C1 segment of cervical spinal cord (tissue), 14 donors: ENCODE results near the gene IRGQ.
A peak's percentile ranks its signal among the peaks of the same experiment; 100 is the strongest.

Experiments used
- DNase-seq, 14 donors: peaks; one replicate each; lab custom pipeline; 2025; lab: John Stamatoyannopoulos, UW

IRGQ gene

GRCh38 chr19:43625918-43626579 is 30.1 kb upstream of the IRGQ start:
- DNase-seq, result peak in 2 of 14 donors; percentile 24 to 59

- no peak for DNase-seq
Observed at GRCh38 chr19:43624933-43625332, 29.0 kb upstream of the IRGQ start.

DNA sequence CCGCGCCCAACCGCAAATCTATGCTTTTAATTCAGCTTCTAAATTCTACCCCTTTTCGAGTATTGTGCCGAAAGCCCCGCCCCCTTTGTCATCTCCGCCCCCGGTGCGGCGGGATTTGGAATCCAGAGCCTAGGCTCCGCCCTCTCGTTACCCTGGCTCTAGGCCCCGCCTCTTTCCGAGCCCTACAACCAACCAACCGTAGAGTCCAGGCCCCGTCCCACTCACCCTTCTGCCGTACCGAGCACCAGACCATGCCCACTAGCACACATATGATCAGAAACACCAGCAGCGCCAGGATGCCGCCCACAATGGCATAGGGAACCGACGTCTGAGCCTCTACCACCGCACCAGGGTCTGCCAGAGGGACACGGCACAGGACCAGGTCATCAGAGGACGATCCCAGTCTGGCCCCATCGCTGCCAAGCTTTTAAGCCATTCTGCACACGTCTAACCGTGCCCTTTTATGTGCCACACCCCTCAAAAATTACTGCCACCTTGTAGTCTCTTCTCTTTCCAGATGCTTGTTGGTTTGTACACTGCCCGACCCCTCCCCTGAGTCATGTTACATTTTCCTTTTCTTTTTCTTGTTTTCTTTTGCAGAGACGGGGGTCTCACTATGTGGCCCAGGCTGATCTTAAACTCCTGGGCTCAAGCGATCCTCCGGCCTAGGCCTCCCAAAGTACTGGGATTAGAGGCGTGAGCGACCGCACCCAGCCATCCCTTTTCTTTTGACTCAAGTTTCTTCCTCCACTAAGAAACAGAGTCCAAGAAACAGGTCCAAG is 28.1 kb upstream of the IRGQ start:
- no peak for DNase-seq

DNA sequence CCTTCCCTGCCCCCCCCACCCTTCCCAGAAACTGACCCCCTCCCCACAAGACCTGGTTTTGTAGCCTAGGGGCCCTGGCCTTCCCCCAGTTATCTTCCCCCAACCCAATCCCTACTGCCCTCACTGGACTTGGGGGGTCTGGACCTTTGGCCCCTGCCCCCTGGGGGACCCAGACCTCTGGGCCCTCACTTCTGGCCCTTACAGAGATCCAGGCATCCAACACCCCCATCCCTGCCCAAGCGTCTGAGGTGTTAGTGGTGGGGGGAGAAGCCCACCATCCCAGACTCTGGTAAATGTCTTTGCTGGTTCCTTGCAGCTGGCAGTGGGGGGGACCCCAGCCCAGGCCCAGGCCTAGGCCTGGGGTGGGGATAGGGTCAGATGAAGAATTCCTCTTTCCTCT is 27.0 kb upstream of the IRGQ start:
- no peak for DNase-seq

- DNase-seq, result no peak
Observed at GRCh38 chr19:43622070-43622469, 26.1 kb upstream of the IRGQ start.

- no peak for DNase-seq
Observed at GRCh38 chr19:43620061-43621001, 24.4 kb upstream of the IRGQ start.

- peak; percentile 62 to 96 (median 90) for DNase-seq
Observed at GRCh38 chr19:43619262-43620060, 23.5 kb upstream of the IRGQ start, which contains the start of gene ZNF428. TSS of gene ZNF428 (minus strand) at chr19:43619629. CDS start at chr19:43614304, 5,325 bp downstream.

DNA sequence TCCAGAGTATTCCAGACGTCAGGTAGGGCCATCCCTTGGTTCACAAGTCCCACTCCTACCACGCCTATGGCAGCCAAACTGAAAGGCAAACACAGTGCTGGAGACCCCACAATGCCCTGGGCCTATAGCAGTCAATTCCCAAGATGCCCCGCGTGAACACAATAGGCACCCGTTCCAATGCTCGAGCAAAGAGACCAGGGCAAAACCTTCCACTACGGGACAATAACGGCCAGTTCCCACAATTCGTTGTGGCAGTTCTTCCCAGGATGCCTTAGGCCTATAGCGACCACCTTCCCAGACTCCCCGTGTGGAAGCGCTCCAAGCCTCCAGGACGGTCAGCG is 23.0 kb upstream of the IRGQ start:
- peak in 4 of 14 donors; percentile 41 to 83 (median 64) for DNase-seq

GRCh38 chr19:43616954-43617353 is 21.0 kb upstream of the IRGQ start:
- no peak for DNase-seq

GRCh38 chr19:43616306-43616705 is 20.4 kb upstream of the IRGQ start:
- DNase-seq, result no peak

DNA sequence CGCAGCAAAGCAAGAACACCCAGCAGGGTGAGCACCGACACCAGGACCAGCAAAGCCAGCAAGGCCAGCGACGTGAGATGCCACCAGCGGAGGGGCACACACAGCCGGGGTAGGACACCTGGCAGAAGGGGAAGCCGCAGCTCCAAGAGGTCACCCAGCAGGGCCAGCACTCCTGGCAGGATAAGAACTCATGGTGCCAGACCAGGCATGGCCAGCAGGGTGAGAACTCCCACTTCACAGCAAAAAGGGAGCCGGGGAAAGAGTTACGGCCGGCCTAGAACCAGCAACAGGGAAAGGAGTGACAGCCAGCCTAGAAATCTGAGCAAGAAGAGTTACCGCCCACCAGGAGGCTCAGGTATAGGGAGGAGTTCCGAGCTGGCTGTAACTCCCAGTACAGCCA is 16.4 kb upstream of the IRGQ start:
- DNase-seq, result no peak

- no peak for DNase-seq
Observed at GRCh38 chr19:43611788-43612187, 15.9 kb upstream of the IRGQ start, which contains the start of gene SRRM5. TSS of gene SRRM5 (plus strand) at chr19:43612088. CDS start at chr19:43612122, 34 bp downstream.

- DNase-seq, result no peak
Observed at GRCh38 chr19:43610493-43610892, 14.6 kb upstream of the IRGQ start.

DNA sequence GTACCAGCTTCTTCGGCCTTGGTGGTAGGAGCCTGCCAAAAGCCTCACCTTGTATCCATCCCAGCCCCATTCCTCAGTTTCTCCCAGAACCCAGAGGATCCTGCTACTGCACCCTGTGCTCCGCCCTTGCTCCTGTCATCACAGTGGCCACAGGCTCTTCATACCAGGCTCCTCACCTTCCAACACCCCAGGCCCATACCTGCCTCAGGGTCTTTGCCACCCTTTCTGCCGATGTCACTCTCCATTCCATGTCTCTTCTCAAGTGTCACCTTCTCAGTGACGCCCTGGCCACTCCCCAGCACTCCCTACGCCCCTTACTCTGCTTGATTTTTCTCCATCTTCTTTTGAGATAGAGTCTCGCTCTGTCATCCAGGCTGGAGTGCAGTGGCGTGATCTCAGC is 13.9 kb upstream of the IRGQ start:
- no peak for DNase-seq

DNA sequence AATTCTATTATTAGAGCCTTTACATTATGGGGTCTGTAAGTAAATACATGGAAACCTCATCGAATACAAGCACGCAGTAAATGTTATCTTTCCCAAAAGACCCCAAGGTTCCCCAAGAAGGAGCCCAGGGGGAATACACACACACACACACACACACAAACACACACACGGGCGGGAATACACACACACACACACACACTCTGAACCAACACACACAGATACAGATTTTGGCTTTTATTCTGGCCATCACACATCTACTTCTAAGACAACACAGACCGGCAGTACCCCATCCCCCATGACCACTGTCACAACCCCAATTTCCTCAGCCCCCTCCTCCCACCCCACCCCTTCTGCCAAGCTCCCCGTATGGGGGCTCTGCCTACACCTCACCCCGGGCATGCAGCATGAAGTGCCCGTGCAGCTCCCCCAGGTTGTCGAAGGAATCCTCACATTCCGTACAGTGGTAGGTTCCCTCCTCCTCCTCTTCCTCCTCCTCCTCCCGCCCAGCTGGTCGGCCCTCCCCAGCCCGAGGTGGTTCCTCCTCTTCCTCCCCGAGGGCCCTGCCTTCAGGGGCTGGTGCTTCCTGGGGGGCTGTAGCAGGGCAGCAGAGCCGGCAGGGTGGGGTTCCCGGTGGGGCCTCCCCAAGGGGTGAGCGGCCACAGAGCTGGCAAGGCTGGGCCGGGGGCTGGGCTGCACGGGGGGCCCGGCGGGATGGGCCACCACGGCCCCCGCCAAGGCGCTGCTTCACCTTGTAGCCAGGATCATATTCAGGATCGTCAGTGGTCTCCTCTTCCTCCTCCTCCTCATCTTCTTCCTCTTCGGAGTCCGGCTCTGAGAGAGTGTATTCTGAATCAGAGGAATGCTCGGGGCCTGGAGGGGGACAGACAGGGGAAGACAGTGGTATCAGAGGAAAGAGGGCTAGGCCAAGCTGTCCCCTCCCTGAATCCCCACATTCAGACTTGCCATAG is 11.6 kb upstream of the IRGQ start:
- no peak for DNase-seq

GRCh38 chr19:43606569-43607229 is 10.8 kb upstream of the IRGQ start:
- no peak for DNase-seq

DNA sequence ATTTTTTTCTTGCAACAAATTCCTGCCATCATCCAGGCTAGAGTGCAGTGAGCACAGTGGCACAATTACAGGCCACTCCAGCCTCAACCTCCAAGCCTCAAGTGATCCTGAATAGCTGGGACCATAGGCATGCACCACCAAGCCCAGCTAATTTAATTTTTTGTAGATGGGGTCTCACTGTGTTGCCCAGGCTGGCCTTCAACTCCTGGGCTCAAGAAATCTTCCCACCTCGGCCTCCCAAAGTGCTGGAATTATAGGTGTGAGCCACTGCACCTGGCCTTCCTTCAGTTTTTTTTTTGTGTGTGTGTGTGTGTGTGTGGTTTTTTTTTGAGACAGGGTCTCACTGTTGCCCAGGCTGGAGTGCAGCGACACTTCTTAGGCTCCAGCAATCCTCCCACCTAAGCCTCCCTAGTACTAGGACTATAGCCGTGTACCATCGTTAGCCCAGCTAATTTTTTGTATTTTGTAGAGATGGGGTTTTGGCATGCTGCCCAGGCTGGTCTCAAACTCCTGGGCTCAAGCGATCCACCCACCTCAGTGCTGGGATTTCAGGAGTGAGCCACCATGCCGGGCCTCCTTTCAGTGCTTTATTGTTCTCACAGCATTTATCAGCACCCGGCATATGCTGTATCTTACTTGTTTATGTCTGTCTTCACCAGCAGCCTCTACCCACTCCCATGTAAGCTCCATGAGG is 10.1 kb upstream of the IRGQ start:
- DNase-seq, result no peak

DNA sequence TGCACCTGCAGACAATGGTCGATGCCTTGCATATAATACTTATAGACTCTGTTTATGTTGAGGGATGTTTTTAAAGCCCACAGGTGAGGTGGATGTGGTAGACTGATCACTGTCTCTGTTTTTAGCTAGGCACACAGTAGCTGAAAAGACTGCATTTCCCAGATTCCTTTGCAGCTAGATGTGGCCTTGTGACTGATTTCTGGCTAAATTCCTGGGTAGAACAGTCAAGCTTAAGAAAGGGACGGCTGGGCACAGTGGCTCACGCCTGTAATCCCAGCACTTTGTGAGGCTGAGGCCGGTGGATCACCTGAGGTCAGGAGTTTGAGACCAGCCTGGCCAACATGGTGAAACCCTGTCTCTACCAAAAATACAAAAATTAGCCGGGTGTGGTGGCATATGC is 4.4 kb upstream of the IRGQ start:
- DNase-seq, result peak in 1 of 14 donors; percentile 74
